Ishikawa (cell line): Measurements from ENCODE around the gene TM4SF1.

Experiments
- CEBPB ChIP-seq: IDR thresholded peaks from 2 replicates; pipeline ENCODE4 v1.6.1; 2012
- CREB1 ChIP-seq: IDR thresholded peaks from 2 replicates; pipeline ENCODE4 v1.6.1; 2012; ENCODE audit warnings: low read depth
- EGR1 ChIP-seq: IDR thresholded peaks from 2 replicates; pipeline ENCODE4 v1.6.1; 2012
- EP300 ChIP-seq: IDR thresholded peaks from 2 replicates; pipeline ENCODE4 v1.6.1; 2012; ENCODE audit warnings: borderline replicate concordance
- FOXM1 ChIP-seq: IDR thresholded peaks from 2 replicates; pipeline ENCODE4 v1.6.1; 2012; ENCODE audit warnings: low read depth, borderline replicate concordance
- MAX ChIP-seq: IDR thresholded peaks from 2 replicates; pipeline ENCODE4 v1.6.1; 2012
- NFIC ChIP-seq: IDR thresholded peaks from 2 replicates; pipeline ENCODE4 v1.6.1; 2012
- RAD21 ChIP-seq: IDR thresholded peaks from 2 replicates; pipeline ENCODE4 v1.6.1; 2012; ENCODE audit warnings: low read depth
- REST ChIP-seq: IDR thresholded peaks from 2 replicates; pipeline ENCODE4 v1.6.1; 2012; ENCODE audit warnings: low read depth, mild to moderate bottlenecking
- TAF1 ChIP-seq: IDR thresholded peaks from 2 replicates; pipeline ENCODE4 v1.6.1; 2012; ENCODE audit warnings: low read depth, mild to moderate bottlenecking
- TCF12 ChIP-seq: IDR thresholded peaks from 2 replicates; pipeline ENCODE4 v1.6.1; 2012; ENCODE audit warnings: low read depth
- TEAD4 ChIP-seq: IDR thresholded peaks from 2 replicates; pipeline ENCODE4 v1.6.1; 2012
- USF1 ChIP-seq: IDR thresholded peaks from 2 replicates; pipeline ENCODE4 v1.6.1; 2012
- YY1 ChIP-seq: IDR thresholded peaks from 2 replicates; pipeline ENCODE4 v1.6.1; 2012; ENCODE audit warnings: low read depth
- ZBTB7A ChIP-seq: IDR thresholded peaks from 2 replicates; pipeline ENCODE4 v1.6.1; 2012; ENCODE audit warnings: low read depth

Gene TM4SF1

DNA sequence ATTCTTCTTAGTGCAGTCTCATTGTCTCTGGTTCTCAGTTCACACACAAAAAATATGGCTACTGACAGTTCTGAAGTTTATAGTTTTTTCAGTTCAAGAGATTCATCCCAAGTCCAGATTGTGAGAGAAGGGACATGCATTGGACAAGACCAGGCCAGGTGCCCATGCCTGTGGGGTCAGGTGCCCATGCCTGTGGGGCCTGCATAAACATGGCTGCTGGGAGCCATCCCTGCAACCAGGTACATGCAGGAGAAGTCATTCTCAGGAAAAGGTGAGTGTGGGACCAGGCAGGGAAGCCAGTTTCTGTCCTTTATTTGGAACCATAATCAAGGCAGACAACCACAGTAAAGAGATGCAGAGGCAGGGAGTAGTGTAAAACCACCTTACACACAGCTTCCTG is 6.3 kb upstream of the TM4SF1 start:
- no peak for TF ChIP-seq ZBTB7A
- TF ChIP-seq RAD21: no peak
- no peak for TF ChIP-seq MAX
- TF ChIP-seq TCF12: no peak
- TF ChIP-seq EGR1: no peak
- no peak for TF ChIP-seq REST
- no peak for TF ChIP-seq YY1
- no peak for TF ChIP-seq USF1
- no peak for TF ChIP-seq FOXM1

DNA sequence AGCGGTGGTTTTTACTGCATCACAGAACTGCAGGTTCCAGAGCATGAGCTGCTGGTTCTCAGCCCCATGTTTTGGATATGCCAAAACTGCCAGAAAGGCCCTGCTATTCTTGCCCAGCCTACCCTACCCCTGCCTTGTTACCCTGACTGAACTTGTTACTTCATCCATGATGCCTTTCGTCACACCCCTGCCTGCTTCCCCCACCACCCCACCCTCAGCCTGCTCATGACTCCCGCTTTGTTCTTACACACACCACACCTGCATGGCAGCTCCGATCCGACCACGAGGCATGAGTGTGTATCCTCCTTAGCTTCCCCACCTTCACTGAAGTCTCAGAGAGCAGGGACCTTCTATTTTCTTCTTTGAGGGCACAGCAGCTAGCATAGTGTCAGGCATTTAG is 5.1 kb upstream of the TM4SF1 start:
- no peak for TF ChIP-seq TEAD4
- no peak for TF ChIP-seq EGR1
- TF ChIP-seq YY1: no peak
- TF ChIP-seq MAX: no peak
- TF ChIP-seq NFIC: no peak
- no peak for TF ChIP-seq TCF12
- no peak for TF ChIP-seq CEBPB
- no peak for TF ChIP-seq EP300
- TF ChIP-seq FOXM1: no peak
- no peak for TF ChIP-seq ZBTB7A
- no peak for TF ChIP-seq RAD21
- TF ChIP-seq REST: no peak
- no peak for TF ChIP-seq USF1
- no peak for TF ChIP-seq TAF1

DNA sequence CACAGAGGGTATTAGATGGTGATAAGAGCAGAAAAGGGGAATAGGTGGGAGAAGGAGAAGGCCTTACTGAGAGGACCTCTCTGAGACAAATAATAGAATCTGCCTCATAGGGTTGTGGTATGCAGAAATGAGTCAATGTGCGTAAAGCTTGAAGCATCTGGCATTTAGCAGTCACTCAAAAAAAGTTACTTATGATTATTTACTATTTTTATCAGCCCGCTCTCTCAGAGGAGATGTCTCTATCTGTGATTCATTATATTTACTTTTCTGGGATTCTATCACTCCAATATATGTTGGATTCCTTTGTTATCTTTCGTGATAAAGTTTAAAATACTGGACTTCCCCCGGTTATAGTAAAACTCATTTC is 4.6 kb upstream of the TM4SF1 start:
- TF ChIP-seq TAF1 (no peak), CREB1 (no peak), REST (no peak), NFIC (no peak), TCF12 (no peak), EGR1 (no peak), EP300 (no peak), YY1 (no peak), MAX (no peak), RAD21 (no peak), ZBTB7A (no peak), FOXM1 (no peak), USF1 (no peak), CEBPB (no peak), TEAD4 (no peak)
